A549 (cell line): ENCODE data around the gene SOX18.

Experiments
- EHMT2 ChIP-seq: fragments of 200-600 bp; sonication (generic); IDR thresholded peaks from 2 replicates; pipeline ENCODE4 v1.6.1; 2016; ENCODE audit warnings: antibody characterized with exemption, low read depth, mild to moderate bottlenecking, moderate library complexity
- GATA3 ChIP-seq: IDR thresholded peaks from 2 replicates; pipeline ENCODE4 v1.6.1; 2012; ENCODE audit warnings: borderline replicate concordance
- MAFK ChIP-seq: fragments of 450-650 bp; IDR thresholded peaks from 2 replicates; pipeline ENCODE4 v1.6.1; 2014; ENCODE audit not compliant: partially characterized antibody
- MAX ChIP-seq: IDR thresholded peaks from 2 replicates; pipeline ENCODE4 v1.6.1; 2012
- MYC ChIP-seq: IDR thresholded peaks from 2 replicates; pipeline ENCODE4 v1.6.1; 2012; ENCODE audit warnings: mild to moderate bottlenecking, inconsistent platforms, low read length, improper control_type of control experiment, borderline replicate concordance
- NR3C1 ChIP-seq: fragments of >200 bp; sonication (Bioruptor Twin); formaldehyde crosslinking; IDR thresholded peaks from 3 replicates; pipeline ENCODE4 v1.6.1; 2017
- POLR2A ChIP-seq: IDR thresholded peaks from 2 replicates; pipeline ENCODE4 v1.6.1; 2012; ENCODE audit warnings: mild to moderate bottlenecking, low read length
- TF ChIP-seq, protein P1 (sequence below): fragments of >200 bp; sonication (Bioruptor Twin); formaldehyde crosslinking; IDR thresholded peaks from 3 replicates; pipeline ENCODE4 v1.5.1; 2016

- no peak for TF ChIP-seq MAFK
- TF ChIP-seq, protein P1, sequence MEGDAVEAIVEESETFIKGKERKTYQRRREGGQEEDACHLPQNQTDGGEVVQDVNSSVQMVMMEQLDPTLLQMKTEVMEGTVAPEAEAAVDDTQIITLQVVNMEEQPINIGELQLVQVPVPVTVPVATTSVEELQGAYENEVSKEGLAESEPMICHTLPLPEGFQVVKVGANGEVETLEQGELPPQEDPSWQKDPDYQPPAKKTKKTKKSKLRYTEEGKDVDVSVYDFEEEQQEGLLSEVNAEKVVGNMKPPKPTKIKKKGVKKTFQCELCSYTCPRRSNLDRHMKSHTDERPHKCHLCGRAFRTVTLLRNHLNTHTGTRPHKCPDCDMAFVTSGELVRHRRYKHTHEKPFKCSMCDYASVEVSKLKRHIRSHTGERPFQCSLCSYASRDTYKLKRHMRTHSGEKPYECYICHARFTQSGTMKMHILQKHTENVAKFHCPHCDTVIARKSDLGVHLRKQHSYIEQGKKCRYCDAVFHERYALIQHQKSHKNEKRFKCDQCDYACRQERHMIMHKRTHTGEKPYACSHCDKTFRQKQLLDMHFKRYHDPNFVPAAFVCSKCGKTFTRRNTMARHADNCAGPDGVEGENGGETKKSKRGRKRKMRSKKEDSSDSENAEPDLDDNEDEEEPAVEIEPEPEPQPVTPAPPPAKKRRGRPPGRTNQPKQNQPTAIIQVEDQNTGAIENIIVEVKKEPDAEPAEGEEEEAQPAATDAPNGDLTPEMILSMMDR: no peak
- TF ChIP-seq NR3C1: no peak
- no peak for TF ChIP-seq GATA3
- no peak for TF ChIP-seq MYC
- no peak for TF ChIP-seq MAX
- no peak for TF ChIP-seq POLR2A
- no peak for TF ChIP-seq EHMT2
These were observed 11.2 kb downstream of the SOX18 start for GRCh38 chr20:64038224-64038564.
